ENCODE data around the gene ZNF124.

ZNF124 gene

DNA sequence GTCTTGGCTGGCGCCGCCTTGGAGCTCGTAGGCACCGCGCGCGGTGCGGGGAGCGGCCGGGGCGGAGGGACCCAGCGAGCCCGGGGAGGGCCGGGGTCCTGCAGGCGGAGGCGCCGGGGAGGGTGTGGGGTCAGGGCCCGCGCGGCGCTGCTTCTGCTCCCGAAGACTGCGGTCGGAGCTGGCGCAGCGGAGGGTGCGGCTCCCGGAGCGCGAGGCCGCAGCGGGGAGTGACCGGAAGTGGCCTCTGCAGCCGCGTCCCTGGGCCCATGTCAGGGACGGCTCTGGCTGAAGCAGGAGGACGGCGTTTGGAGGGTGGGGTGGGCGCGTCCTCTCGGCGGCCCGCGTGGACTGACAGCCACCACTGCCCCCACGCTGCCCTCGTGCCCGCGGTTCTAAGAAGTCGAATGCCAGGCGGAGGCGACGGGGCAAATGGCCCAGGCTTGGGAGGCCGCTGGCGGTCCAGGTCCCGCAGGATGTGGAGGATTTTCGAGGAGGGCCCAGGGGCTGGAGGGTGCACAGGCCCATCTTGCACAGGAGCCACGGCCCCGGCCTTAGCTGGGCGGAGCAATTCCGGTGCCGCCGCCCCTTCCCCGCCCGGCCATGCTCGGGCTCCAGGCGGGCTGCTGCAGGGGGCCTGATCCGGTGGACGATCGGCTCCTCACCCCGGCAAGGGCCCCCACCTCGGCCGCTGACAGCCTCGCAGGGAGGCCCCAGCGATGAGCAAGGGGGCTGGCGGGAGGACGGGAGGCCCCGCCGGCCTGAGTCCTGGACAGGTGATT, 59.9 kb downstream of the ZNF124 start:
- DNase-seq, result peak; percentile 78

DNA sequence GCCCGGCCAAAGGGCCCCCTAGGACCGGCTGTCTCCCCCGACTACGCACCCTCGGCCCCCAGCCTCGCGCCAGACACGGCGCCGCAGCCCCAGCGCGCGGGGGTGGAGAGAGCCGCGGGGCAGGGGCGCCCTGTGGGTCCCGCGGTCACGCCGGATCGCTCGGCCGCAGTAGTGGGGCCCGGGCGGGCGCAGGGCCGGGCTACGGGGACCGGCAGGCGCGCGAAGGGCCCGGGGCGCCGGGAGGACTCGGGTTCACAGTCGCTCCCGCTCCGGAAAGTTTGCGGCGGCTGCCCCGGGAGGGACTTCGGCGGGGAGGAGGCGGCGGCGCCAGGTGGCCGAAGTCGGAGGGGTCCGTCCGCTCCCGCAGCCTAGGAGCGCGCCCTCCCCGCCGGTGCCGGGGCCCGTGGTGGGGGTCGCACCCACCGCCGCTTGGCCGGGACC, 60.5 kb downstream of the ZNF124 start:
- peak; percentile 75 for DNase-seq

DNA sequence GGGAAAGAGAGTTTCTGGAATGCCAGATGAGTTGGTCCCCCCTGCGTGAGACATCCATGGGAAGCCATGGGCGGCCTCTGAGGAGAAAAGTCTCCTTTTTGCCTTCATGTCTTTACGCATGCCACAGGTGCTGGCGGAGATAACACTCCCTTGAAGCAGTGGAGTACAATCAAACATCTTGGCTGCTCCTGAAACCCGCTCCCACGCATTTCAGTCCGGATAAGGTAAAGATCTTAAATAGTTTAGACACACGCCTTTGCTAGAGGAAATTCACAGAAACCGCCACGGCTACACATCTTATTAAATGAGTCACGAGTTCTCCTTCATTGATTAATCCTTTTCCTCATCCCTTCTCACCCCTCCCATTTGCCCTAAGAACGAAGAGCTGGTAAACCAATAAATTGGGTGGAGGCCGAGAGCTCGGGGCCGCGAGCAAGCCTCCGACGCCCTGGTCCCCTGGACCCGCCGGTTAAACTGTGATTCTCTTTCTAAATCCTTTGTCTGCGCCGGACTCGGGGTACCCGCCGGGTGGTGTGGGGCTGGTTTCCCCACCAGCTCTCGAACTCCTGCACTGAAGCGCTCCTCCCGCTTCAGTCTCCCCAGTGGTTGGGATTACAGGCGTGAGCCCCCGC, 61.1 kb downstream of the ZNF124 start:
- peak; percentile 74 for DNase-seq

DNA sequence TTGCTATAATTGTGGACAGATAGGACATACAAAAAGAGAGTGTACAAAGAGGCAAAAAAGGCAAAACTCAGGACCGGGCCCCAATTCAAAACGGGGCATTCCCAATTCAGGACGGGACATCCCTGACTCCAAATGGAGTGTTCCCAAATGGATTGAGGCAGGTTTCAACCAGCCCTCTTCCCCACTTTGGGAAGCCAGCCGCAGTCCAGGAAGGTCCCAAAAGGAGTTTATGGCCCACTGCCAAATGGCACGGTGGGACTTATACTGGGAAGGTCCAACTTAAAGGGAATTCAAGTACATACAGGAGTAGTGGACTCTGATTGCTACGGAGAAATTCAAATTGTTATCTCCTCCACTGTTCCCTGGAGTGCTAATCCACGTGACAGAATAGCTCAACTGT, 64.1 kb downstream of the ZNF124 start:
- DNase-seq, result no peak

DNA sequence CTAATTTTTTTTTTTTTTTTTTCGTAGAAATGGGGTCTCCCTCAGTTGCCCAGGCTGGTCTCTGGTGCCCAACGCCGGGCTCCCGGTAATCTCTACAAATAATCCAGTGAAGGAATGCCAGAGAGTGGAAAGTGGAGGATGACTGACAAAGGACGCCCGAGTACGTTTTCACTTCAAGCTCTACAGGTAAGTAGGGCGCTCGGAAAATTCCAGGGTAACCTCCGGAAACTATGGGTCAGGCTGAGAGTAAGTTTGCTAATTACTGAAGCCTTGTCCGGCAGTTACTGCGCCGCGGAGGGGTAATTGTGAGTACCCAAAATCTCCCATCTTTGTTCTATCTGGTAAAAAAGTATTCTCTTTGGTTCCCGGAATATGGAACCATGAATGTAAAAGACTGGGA, 65.9 kb downstream of the ZNF124 start:
- no peak for DNase-seq

Measured in eye (tissue), 1 donor.